GM18502 (cell line): ENCODE results near the gene M1AP.
"Not testable (repeated sequence)": the region's sequence is repeated elsewhere in the genome, so short reads cannot be mapped to it uniquely, and the experiment has no call there.

Source experiments
- ATAC-seq: cut with Tn5 transposase; IDR thresholded peaks from one replicate; pipeline ENCODE4 v1.9.1; 2021; ENCODE audit warnings: mild to moderate bottlenecking; ENCODE audit not compliant: unreplicated experiment, poor library complexity

The M1AP gene

DNA sequence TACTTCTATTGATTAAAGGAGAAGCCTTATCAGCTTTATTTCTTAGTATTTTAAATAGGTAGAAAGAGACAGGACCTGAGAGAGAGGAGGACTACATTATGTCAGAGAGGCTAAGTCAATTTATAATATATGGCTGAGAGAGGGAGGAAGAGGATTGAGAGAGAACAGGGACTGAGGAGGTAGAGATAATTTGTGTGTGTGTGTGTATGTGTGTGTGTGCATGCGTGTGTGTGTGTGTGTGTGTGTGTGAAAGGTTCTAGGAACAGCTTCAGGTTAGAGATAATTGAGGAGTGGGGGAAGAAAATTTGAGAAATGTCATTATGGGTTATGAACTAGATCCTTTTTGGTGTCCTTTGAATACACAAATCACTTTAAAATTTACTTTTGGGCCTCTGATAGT, 78.4 kb downstream of the M1AP start:
- ATAC-seq = no peak

DNA sequence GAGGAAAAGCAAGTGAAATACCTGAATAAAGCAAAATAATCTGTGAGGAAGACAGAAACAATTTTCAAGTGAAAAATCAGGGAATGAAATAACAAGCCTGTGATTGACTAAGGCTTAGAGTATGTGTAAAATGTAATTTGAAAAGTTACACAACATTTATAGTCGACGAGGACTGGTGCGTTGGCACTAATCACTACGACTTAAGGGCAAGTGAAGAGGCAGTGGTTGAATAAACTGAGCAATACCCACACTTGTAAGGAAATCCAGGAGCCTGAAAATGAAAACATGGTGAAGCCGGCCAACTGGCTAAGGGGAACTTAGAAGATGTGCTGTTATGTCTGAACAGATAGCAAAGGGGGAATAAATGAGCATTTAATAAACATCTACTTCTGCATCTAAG, 80.2 kb downstream of the M1AP start:
- ATAC-seq = no peak

DNA sequence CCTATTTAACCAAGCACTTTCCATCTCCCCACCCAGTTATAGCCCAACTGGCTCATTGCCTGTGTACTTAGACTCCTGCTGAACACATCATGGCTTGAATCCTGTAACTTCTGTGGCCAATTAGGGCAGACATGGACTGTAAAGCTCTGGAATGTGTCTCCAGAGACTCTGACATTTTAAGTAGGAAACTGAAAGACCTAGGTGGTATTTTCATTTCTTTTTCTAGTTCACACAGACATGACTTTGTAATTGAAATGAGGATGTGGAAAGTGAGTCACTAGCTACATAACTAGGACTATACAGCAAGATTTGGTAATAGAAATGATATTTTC, 81.4 kb downstream of the M1AP start:
- peak; percentile 32 for ATAC-seq

DNA sequence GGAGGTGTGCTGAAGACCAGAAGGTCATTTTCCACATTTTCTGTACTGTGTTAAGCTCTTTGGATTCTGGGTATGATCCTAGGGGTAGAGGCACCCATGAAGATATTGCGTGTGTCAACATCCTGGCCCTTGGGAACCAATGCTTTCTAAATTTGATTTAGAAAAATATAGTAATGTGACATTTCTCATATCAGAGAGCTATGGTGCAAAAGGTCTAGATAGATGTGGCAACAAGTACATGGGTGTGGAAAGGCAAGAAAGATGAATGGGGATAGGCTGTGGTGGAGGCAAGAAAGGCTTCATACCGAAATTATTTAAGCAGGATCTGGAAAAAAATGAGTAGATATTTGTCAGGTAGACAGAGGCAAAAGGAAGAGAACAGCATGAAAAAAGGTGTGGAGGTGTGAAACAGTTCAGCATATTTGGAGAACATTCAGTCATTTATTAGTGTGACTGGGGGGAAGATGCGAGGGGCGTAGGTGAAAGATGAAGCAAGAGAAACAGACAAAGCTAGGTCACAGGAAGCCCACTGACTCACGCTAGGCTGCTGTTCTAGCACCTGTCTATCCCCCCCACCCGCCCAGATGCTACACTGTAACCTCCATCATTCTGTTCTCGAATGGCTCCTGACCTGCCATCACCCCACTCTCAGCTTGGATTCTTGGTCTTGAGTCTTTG, 81.9 kb downstream of the M1AP start:
- peak; percentile 13 for ATAC-seq

DNA sequence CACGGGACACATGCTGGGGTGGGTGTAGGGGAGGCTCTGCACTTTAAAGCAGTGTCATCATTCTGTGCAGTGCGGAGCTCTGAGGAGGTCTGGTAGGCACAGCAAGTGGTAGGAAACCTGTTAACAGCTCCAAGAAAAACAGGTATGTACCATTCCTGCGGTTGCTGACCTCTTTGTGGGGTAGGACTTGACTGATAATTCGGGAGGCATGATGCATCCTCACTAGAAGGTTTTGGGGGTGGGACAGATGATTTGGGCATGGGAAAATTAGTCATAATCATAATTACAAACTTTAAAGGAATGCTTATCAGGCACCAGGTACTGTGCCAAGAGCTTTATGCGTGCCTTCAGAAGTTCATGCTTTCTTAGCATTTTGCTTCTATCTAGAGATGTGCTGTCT, 83.9 kb downstream of the M1AP start:
- no peak for ATAC-seq

DNA sequence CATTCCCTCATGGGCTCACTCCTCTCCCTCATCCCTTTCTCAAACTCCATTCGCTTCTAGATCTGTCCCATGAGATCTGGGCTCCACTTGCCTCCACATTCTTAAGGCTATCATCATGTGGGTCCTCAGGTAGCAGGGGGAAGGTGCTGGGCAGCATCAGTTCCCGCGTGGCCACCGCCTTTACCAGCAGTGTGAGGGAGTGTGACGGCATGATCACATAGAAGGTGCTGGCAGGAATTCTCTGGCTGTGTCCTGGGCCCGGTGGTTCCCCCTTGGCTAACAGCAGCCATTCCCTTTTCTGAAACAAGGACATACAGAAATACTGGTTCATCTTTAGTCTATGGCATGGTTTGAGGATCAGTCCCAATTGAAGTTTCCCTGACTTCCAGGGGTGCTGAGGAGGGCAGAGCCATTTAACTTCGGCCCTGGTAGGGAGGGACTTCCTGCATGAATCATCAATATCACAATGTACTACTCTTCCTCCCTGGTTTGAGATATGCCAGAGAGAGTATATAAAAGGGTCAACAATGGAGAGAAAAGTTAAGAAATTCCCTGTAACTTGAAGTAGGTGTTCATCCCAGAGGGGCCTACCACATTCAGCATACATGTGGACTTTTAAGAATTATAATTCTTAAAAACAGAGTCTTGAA, 85.9 kb downstream of the M1AP start:
- no peak for ATAC-seq

DNA sequence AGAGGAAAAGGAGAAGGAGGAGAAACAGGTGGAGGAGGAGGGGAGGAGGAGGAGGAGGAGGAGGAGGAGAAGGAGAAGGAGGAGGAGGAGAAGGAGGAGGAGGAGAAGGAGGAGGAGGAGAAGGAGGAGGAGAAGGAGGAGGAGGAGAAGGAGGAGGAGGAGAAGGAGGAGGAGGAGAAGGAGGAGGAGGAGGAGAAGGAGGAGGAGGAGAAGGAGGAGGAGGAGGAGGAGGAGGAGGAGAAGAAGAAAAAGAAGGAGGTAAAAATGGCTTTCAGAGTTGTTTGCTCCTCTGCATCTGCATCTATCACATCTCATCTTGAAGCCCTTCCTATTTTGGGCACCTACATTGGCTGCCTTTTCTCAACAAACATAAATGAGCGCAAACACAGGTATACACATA, 87.1 kb downstream of the M1AP start:
- not testable (repeated sequence) for ATAC-seq

DNA sequence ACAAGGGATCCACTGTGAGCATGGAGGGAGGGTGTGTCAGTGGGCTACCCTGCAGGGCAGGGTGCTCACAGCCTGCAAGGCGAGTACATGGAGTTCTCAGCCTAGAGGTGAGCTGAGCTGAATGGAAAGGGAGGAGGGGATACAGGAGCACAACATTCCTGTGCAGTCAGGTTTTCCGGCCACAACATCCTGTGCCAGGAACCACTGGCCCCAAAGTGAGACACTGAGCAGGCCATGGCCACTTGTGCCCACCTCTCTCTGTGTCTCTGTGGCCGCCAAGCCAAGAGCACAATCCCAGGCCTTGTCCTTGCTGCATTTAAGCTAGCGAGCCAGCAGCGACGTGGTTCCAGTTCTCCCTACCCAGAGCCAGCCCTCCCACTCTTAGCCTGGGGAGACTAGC, 87.5 kb downstream of the M1AP start:
- ATAC-seq = no peak

DNA sequence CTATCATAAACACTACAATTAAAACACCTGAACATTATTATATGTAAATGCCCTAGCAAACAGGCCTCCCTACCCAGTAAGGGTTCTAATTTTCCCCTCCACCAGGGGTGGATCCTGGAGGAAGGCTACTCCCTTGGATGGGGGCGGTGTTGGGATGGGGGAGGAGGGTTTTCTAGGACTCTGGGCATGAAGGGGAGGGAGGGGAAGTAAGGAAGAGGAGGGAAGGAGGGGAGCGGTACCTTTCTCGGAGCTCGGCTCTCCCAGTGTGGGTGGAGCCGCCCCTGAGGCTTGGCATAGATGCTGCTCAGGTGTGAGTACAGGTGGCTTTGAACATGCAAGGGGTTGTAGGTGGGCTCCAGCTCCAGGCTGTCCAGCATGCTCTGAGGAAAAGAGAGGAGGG, 88.2 kb downstream of the M1AP start:
- ATAC-seq = no peak

DNA sequence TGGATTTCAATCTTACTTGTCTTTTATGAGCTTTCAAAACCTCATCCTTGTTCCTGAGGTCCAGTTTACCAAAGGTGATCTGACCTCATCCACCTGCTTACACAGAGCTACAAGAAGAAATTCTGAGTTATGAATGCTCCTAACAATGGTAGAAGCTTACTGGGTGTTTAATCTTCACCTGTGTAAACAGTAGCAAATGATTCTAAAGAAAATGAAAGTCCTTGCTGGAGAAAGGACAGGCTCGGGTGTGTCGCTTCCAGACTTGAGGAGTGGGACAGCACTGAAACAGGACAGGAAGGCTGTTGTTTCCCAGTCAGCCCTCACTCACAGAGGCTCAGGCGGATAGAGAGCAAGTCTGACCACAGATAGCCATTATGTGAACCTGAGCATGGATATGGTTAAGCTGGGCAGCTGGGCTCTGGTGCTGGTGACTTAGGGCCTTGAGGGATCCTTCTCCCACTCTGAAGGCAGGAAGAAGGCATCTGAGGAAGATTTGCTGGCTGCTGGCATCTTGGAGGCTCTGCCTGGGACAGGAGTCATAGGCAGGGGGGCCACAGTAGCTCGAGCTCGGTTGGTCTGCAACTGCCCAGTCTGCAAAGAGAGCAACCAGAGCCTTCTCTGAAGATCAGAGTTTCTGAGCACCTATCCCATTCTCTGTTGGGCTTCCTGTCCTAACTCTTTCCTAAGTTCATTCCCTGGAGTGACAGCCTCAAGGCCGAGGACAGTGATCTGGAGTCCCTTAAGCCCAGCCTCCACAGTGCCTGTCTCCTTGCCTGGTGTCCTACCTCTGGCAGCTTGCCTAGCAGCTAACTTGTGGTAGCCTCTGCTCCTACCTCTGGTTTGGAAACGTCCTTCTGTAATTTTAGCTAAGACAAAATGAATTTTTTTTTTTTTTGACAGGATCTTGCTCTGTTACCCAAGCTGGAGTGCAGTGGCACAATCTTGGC, 89.6 kb downstream of the M1AP start:
- no peak for ATAC-seq

DNA sequence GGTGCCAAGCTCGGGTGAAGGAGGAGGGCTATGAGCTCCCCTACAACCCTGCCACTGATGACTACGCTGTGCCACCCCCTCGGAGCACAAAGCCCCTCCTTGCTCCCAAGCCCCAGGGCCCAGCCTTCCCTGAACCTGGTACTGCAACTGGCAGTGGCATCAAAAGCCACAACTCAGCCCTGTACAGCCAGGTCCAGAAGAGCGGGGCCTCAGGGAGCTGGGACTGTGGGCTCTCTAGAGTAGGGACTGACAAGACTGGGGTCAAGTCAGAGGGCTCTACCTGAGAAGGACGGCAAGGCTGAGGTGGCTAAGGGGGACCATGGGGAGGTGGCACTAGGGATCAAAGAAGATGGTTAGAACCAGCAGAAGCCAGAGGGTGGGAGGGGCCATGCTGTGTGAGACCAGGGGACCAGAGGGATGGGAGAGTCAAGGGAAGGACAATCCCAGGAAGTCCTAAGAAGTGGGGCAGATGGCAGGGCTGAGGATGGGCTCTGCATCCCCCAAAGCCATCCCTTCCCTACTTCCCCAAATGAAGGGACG, 91.2 kb downstream of the M1AP start:
- no peak for ATAC-seq

DNA sequence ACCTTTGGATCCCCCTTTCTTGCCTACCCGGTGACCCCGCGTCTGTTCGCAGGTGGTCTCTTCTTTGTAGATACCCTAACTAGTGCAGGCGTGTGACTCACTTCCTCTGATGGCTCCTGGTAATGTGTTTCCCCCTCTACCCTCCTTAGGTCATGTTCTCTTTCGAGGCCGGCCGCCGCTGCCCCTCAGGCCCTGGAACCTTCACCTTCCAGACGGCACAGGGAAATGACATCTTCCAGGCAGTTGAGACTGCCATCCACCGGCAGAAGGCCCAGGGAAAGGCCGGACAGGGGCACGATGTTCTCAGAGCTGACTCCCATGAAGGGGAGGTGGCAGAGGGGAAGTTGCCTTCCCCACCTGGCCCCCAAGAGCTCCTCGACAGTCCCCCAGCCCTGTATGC, 92.0 kb downstream of the M1AP start:
- no peak for ATAC-seq

DNA sequence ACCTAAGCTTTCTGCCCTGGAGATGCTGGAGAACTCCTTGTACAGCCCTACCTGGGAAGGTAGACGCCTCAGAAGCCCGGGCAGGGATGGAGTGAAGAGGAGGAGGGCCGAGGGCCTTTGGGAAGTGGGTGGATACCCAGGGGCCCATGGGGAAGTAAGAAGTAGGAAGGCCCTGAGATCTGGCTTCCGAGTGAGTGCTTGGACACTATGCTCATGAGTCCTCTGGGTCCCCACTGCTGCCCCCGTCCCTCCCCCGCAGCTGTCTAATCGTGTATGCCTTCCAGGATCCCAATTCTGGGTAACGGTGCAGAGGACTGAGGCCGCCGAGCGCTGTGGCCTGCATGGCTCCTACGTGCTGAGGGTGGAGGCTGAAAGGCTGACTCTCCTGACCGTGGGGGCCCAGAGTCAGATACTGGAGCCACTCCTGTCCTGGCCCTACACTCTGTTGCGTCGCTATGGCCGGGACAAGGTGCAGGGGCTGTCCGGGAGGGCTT, 92.5 kb downstream of the M1AP start:
- ATAC-seq = no peak

DNA sequence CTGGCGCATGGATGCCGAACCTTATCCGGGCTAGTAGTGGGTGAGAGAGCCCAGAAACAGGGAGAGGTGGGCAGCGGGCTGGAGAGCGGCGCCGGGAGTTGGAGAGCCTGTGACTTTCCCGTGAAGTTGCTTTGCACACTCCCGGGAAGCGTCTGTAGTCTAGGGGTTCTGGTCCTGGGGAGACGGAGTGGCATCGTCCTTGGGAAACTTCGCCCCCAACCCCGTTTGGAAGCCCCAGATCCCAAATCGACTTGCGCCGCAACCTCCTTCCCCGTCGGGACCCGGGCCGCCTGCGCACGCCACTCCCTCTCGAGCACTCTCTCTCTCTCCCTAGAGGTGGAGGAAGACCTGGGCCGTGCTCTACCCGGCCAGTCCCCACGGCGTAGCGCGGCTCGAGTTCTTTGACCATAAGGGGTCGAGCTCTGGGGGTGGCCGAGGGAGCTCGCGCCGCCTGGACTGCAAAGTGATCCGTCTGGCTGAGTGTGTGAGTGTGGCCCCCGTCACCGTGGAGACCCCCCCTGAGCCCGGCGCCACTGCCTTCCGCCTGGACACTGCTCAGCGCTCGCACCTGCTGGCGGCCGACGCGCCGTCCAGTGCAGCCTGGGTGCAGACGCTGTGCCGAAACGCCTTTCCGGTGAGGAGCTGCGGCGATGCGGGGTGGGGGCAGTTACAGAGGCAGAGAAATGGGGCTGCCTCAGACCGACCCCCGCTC, 93.2 kb downstream of the M1AP start:
- ATAC-seq = peak; percentile 45

DNA sequence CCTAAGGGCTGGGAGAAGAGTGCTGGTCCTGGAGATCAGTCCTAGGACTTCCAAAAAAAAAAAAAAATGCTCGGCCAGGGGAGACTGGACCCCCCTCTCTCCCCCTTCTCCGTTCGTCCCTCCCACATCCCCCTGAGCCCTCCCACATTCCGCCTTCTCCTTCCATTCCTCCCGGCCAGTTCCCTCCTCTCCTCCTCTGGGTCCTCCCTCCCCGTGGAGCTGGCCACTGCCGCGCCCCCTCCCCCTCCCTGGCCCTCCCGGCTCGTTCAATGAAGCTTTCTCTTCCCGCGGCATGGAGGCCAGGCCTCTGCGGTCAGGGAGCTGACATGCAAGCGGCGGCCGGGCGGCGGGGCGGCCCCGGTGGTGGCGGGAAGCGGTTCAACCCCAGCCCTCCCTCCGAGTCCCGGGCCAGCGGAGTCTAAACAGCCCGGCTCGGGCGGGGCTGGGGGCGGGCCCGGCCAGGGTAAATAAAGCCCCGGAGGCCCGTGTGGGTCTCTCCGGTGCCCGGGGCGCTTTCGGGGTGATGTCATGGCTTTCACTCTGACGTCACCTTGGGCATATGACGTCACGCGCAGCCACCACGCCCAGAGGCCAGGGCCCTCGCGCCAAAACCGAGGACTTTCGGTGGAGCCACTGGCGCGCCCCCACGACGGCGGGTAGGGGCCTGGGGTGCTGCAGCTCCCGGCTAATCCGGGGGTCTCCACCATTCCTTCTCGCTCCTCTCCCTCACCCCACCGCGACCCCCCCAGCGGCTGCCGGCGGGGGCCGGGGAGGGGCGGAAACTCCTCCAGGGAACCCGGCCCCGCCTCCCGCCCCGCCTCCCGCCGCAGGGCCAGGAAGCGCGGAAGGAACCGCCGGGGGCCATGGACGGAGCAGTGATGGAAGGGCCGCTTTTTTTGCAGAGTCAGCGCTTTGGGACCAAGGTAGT, 94.0 kb downstream of the M1AP start, which contains the start of the genes DOK1 and LOXL3:
DOK1 (plus strand) TSS at position 829 of the 928 bp plus-strand sequence; CDS start at position 864, 35 bp downstream.
LOXL3 (minus strand) TSS at position 51 of the 928 bp plus-strand sequence. CDS start 1,308 bp downstream, outside the sequence.
- ATAC-seq = peak; percentile 55

DNA sequence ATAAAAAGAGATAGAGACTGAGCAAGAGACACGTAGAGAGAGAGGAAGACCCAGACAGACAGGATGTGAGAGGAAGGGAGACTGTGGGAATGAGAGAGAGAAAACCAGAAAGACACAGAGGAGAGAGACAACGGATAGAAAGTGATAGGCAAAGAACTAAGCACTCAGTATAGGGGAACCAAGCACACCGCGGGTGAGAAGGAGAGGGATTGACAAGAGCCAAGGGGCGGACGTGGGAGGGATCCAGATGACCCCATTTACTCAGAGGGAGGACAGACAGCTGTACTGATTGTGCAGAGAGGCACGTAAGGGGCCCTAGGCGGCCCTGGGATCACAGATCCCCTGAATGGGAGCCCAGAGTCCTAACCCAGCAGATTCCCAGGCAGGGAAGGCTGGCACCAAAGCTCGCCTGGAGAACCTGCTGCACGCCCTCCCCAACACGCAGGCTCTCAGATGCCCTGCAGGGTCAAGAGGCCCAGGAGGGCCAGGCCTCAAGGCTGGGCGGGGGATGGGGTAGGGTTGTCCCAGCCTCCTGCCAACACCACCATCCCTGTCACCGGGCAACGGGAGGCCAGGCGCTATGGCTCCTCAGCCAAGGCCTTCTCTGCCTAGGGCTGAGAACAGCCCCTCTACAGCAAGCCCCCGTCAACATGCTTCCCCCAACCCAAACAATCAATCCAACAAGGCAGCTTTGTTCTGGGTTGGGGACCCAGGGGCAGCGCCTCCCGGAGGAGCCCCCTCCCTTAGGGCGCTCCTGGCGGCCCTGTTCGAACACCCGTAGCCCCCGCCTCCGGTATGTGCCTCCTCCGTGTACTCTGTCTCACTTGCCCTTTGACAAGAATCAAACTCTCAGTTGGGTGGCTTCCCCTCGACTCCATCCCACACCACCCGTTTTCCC, 95.0 kb downstream of the M1AP start:
- peak; percentile 23 for ATAC-seq

DNA sequence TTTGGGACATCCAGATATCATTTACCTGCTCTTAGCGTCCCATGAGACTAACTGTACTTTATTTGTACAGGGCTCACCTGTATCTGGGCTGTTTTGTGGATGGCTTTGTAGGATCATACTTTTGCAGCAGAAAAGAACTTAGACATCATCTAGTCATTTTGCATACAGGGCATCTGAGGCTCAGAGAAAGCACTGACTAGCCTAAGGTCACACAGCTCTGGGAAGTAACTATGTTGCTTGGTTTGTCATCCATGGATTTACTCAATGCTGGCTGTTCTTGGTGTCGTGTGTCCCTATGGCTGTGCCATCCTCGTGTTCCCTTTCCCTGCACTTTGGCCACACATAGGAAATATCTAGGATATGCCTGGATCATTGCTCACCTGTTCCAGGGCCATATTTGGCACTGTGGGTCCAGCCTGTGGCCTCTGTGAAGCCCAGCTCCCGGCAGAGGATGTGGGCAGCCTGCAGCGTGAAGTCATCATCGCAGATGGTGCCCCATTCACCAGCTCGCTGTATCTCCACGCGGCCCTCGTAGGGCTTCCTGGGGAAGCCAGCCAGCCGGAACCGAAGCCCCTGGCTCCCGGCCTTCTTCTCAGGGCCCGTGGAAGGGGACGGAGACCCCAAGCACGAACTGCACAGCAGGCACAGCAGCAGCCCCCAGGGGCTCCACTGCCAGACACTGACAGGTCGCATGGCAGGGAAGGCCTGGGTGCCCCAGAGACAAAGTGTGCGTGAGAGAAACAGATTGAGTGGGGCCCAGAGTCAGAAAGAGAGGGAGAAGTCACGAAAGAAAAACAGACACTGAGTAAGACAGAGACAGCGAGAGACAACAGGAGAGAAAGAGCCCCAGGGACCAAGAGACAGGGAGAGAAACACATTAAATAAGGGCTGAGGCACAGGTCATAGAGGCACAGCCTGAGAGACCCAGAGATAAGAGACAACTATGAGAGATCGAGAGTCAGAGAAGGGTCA, 95.9 kb downstream of the M1AP start:
- ATAC-seq = peak; percentile 33
